Fibroblast of skin of scalp (primary cell): ENCODE results near the gene ALAS1.
A peak's percentile ranks its signal among the peaks of the same experiment; 100 is the strongest.

Source experiments
- DNase-seq: peaks from one replicate; pipeline ENCODE4 v3.0.0-alpha.2; 2013

ALAS1 gene

GRCh38 chr3:52200981-52201679 is 3.2 kb downstream of the ALAS1 start:
- no peak for DNase-seq

- DNase-seq = no peak
These were observed 4.6 kb downstream of the ALAS1 start for GRCh38 chr3:52202384-52203077.

GRCh38 chr3:52203701-52204100 is 5.7 kb downstream of the ALAS1 start:
- no peak for DNase-seq

- no peak for DNase-seq
These were observed 6.5 kb downstream of the ALAS1 start for GRCh38 chr3:52204337-52205073.

- DNase-seq = no peak
These were observed 7.9 kb downstream of the ALAS1 start for GRCh38 chr3:52205727-52206372.

GRCh38 chr3:52208556-52208955 is 10.6 kb downstream of the ALAS1 start:
- DNase-seq = no peak

GRCh38 chr3:52210037-52210436 is 12.1 kb downstream of the ALAS1 start:
- no peak for DNase-seq

- no peak for DNase-seq
These were observed 12.6 kb downstream of the ALAS1 start for GRCh38 chr3:52210550-52211046.

- no peak for DNase-seq
These were observed 13.4 kb downstream of the ALAS1 start for GRCh38 chr3:52211268-52211891.

GRCh38 chr3:52213005-52213404 is 15.0 kb downstream of the ALAS1 start:
- no peak for DNase-seq

- no peak for DNase-seq
These were observed 15.9 kb downstream of the ALAS1 start for GRCh38 chr3:52213901-52214300.

GRCh38 chr3:52215351-52215750 is 17.4 kb downstream of the ALAS1 start:
- no peak for DNase-seq

GRCh38 chr3:52216585-52217408 is 18.8 kb downstream of the ALAS1 start:
- no peak for DNase-seq

- DNase-seq = no peak
These were observed 19.4 kb downstream of the ALAS1 start for GRCh38 chr3:52217409-52217805.

GRCh38 chr3:52218026-52218425 is 20.1 kb downstream of the ALAS1 start:
- no peak for DNase-seq

GRCh38 chr3:52218454-52218853 is 20.5 kb downstream of the ALAS1 start:
- DNase-seq = no peak

GRCh38 chr3:52218937-52219650 is 21.1 kb downstream of the ALAS1 start:
- DNase-seq = no peak

GRCh38 chr3:52220380-52221026 is 22.5 kb downstream of the ALAS1 start:
- peak; percentile 72 for DNase-seq

- no peak for DNase-seq
These were observed 23.2 kb downstream of the ALAS1 start for GRCh38 chr3:52221141-52221562.
